Measurements from ENCODE around the gene VPS45. TPM values are rescaled to one million over a fixed set of nuclear protein-coding genes. Genes with fewer than 3 reads are reported as not detected.
"Not testable (repeated sequence)": the region's sequence is repeated elsewhere in the genome, so short reads cannot be mapped to it uniquely, and the experiment has no call there.

Gene VPS45
- 10 to 100 TPM; 36.1 to 40.0 TPM for total RNA-seq

- ChIA-PET CTCF (interaction anchor here (0.6 to 3.1 kb wide), 18 partner anchors 10 to 179 kb away, joined by 3 to 24 read pairs (median 4); partner anchors contain the start of gene PLEKHO1), POLR2A (interaction anchor here (0.7 to 3.0 kb wide), 10 partner anchors 25 to 180 kb away, joined by 3 to 35 read pairs (median 3); partner anchors contain the start of gene BOLA1)
- Mint-ChIP-seq H3K27me3 (ENCODE audit: low read depth) (no peaks in the 10 kb centered on the region), H3K4me1 (ENCODE audit: low read depth) (peaks cover 38% of the 10 kb centered on the region), H3K4me3 (peak within 1 kb of the TSS; percentile 95), H3K27ac (peak within 1 kb of the TSS; percentile 91), H3K9me3 (ENCODE audit: insufficient read depth) (no peaks in the 10 kb centered on the region), H3K36me3 (ENCODE audit: low read depth) (peaks cover 24% of the 10 kb centered on the region)
- DNase-seq (peak; percentile 90), ATAC-seq (peak; percentile 91)
These were observed at the start of gene VPS45 for GRCh38 chr1:150067184-150068108. Gene VPS45, plus strand, starts transcription at chr1:150067776. Its CDS starts 82 bp downstream, at chr1:150067858.

- H3K27me3 Mint-ChIP-seq (ENCODE audit: low read depth), result peaks cover under 1% of the 10 kb centered on the region
- CTCF ChIA-PET, result interaction anchor here (1.1 to 1.5 kb wide), 2 partner anchors 56 to 148 kb away, joined by 3 to 4 read pairs; no protein-coding TSS in a partner anchor
- DNase-seq, result no peak
- H3K4me3 Mint-ChIP-seq, result no peak overlapping the region
- POLR2A ChIA-PET, result interaction anchor here (1.8 kb wide), 1 partner anchor 132 kb away, joined by 4 read pairs; a partner anchor contains a TSS
- ATAC-seq, result no peak
- peaks cover 2% of the 10 kb centered on the region for H3K4me1 Mint-ChIP-seq (ENCODE audit: low read depth)
- H3K27ac Mint-ChIP-seq, result no peak overlapping the region
- H3K9me3 Mint-ChIP-seq (ENCODE audit: insufficient read depth), result no peaks in the 10 kb centered on the region
- H3K36me3 Mint-ChIP-seq (ENCODE audit: low read depth), result no peaks in the 10 kb centered on the region
These were observed 49.4 kb upstream of the VPS45 start for GRCh38 chr1:150018165-150018564.

GRCh38 chr1:150020711-150021110 lies 46.9 kb upstream of the VPS45 start:
- H3K4me1 Mint-ChIP-seq (ENCODE audit: low read depth), result no peaks in the 10 kb centered on the region
- no peaks in the 10 kb centered on the region for H3K36me3 Mint-ChIP-seq (ENCODE audit: low read depth)
- ATAC-seq, result no peak
- DNase-seq, result no peak
- peaks cover 13% of the 10 kb centered on the region for H3K27me3 Mint-ChIP-seq (ENCODE audit: low read depth)
- no peak overlapping the region for H3K4me3 Mint-ChIP-seq
- H3K27ac Mint-ChIP-seq, result no peak overlapping the region
- POLR2A ChIA-PET, result no interaction called here
- H3K9me3 Mint-ChIP-seq (ENCODE audit: insufficient read depth), result no peaks in the 10 kb centered on the region
- CTCF ChIA-PET, result no interaction called here

- no peaks in the 10 kb centered on the region for H3K36me3 Mint-ChIP-seq (ENCODE audit: low read depth)
- CTCF ChIA-PET, result no interaction called here
- no peaks in the 10 kb centered on the region for H3K4me1 Mint-ChIP-seq (ENCODE audit: low read depth)
- POLR2A ChIA-PET, result no interaction called here
- no peak overlapping the region for H3K27ac Mint-ChIP-seq
- DNase-seq, result no peak
- H3K4me3 Mint-ChIP-seq, result no peak overlapping the region
- ATAC-seq, result no peak
- no peaks in the 10 kb centered on the region for H3K9me3 Mint-ChIP-seq (ENCODE audit: insufficient read depth)
- peaks cover 13% of the 10 kb centered on the region for H3K27me3 Mint-ChIP-seq (ENCODE audit: low read depth)
These were observed 46.3 kb upstream of the VPS45 start for GRCh38 chr1:150021191-150021694.

- ATAC-seq (no peak), DNase-seq (no peak)
- H3K9me3 Mint-ChIP-seq (ENCODE audit: insufficient read depth), result no peaks in the 10 kb centered on the region
- no peak overlapping the region for H3K27ac Mint-ChIP-seq
- peaks cover 15% of the 10 kb centered on the region for H3K27me3 Mint-ChIP-seq (ENCODE audit: low read depth)
- ChIA-PET POLR2A (no interaction called here), CTCF (interaction anchor here (0.6 to 1.3 kb wide), 3 partner anchors 12 to 60 kb away, joined by 3 to 5 read pairs (median 3); partner anchors contain the start of gene OTUD7B)
- no peaks in the 10 kb centered on the region for H3K36me3 Mint-ChIP-seq (ENCODE audit: low read depth)
- H3K4me1 Mint-ChIP-seq (ENCODE audit: low read depth), result no peaks in the 10 kb centered on the region
- no peak overlapping the region for H3K4me3 Mint-ChIP-seq
These were observed 45.2 kb upstream of the VPS45 start for GRCh38 chr1:150022357-150022756.

GRCh38 chr1:150024156-150024555 lies 43.4 kb upstream of the VPS45 start:
- H3K4me3 Mint-ChIP-seq, result no peak overlapping the region
- DNase-seq (no peak), ATAC-seq (no peak)
- ChIA-PET CTCF (interaction anchor here (0.8 kb wide), 1 partner anchor 62 kb away, joined by 3 read pairs; no protein-coding TSS in a partner anchor), POLR2A (interaction anchor here (0.6 kb wide), 1 partner anchor 136 kb away, joined by 3 read pairs; a partner anchor contains a TSS)
- H3K4me1 Mint-ChIP-seq (ENCODE audit: low read depth), result no peaks in the 10 kb centered on the region
- H3K27ac Mint-ChIP-seq, result no peak overlapping the region
- H3K9me3 Mint-ChIP-seq (ENCODE audit: insufficient read depth), result no peaks in the 10 kb centered on the region
- H3K36me3 Mint-ChIP-seq (ENCODE audit: low read depth), result no peaks in the 10 kb centered on the region
- H3K27me3 Mint-ChIP-seq (ENCODE audit: low read depth), result peaks cover 15% of the 10 kb centered on the region

GRCh38 chr1:150028322-150028721 lies 39.3 kb upstream of the VPS45 start:
- Mint-ChIP-seq H3K4me3 (no peak overlapping the region), H3K27me3 (ENCODE audit: low read depth) (peaks cover 23% of the 10 kb centered on the region), H3K27ac (no peak overlapping the region), H3K9me3 (ENCODE audit: insufficient read depth) (no peaks in the 10 kb centered on the region), H3K4me1 (ENCODE audit: low read depth) (no peaks in the 10 kb centered on the region), H3K36me3 (ENCODE audit: low read depth) (no peaks in the 10 kb centered on the region)
- no peak for DNase-seq
- ChIA-PET CTCF (no interaction called here), POLR2A (no interaction called here)
- ATAC-seq, result no peak

GRCh38 chr1:150034336-150034735 lies 33.2 kb upstream of the VPS45 start:
- ChIA-PET POLR2A (no interaction called here), CTCF (interaction anchor here (0.9 to 1.0 kb wide), 2 partner anchors 17 to 37 kb away, joined by 3 read pairs; no protein-coding TSS in a partner anchor)
- DNase-seq (no peak), ATAC-seq (no peak)
- no peaks in the 10 kb centered on the region for H3K36me3 Mint-ChIP-seq (ENCODE audit: low read depth)
- H3K4me1 Mint-ChIP-seq (ENCODE audit: low read depth), result no peaks in the 10 kb centered on the region
- H3K27me3 Mint-ChIP-seq (ENCODE audit: low read depth), result peaks cover 10% of the 10 kb centered on the region
- no peak overlapping the region for H3K27ac Mint-ChIP-seq
- no peak overlapping the region for H3K4me3 Mint-ChIP-seq
- H3K9me3 Mint-ChIP-seq (ENCODE audit: insufficient read depth), result no peaks in the 10 kb centered on the region

GRCh38 chr1:150049926-150050325 lies 17.6 kb upstream of the VPS45 start:
- no peak overlapping the region for H3K27ac Mint-ChIP-seq
- H3K9me3 Mint-ChIP-seq (ENCODE audit: insufficient read depth), result no peaks in the 10 kb centered on the region
- no peaks in the 10 kb centered on the region for H3K36me3 Mint-ChIP-seq (ENCODE audit: low read depth)
- peaks cover 6% of the 10 kb centered on the region for H3K4me1 Mint-ChIP-seq (ENCODE audit: low read depth)
- peaks cover 7% of the 10 kb centered on the region for H3K27me3 Mint-ChIP-seq (ENCODE audit: low read depth)
- no peak for DNase-seq
- POLR2A ChIA-PET, result interaction anchor here (1.0 to 2.8 kb wide), 2 partner anchors 88 to 162 kb away, joined by 3 to 20 read pairs; a partner anchor contains a TSS
- no peak overlapping the region for H3K4me3 Mint-ChIP-seq
- CTCF ChIA-PET, result interaction anchor here (0.6 to 2.8 kb wide), 9 partner anchors 23 to 164 kb away, joined by 3 to 30 read pairs (median 3); a partner anchor contains a TSS
- ATAC-seq, result no peak

GRCh38 chr1:150051089-150051373 lies 16.5 kb upstream of the VPS45 start:
- no peak overlapping the region for H3K4me3 Mint-ChIP-seq
- ATAC-seq, result no peak
- ChIA-PET CTCF (interaction anchor here (1.0 to 2.8 kb wide), 8 partner anchors 14 to 686 kb away, joined by 3 to 30 read pairs (median 5); partner anchors contain the start of gene OTUD7B), POLR2A (interaction anchor here (1.0 to 2.8 kb wide), 4 partner anchors 42 to 164 kb away, joined by 3 to 20 read pairs (median 4); a partner anchor contains a TSS)
- DNase-seq, result no peak
- no peaks in the 10 kb centered on the region for H3K9me3 Mint-ChIP-seq (ENCODE audit: insufficient read depth)
- H3K36me3 Mint-ChIP-seq (ENCODE audit: low read depth), result no peaks in the 10 kb centered on the region
- H3K27ac Mint-ChIP-seq, result no peak overlapping the region
- H3K27me3 Mint-ChIP-seq (ENCODE audit: low read depth), result peaks cover 11% of the 10 kb centered on the region
- H3K4me1 Mint-ChIP-seq (ENCODE audit: low read depth), result peaks cover 6% of the 10 kb centered on the region

- H3K4me3 Mint-ChIP-seq; H3K36me3 Mint-ChIP-seq (ENCODE audit: low read depth): not testable (repeated sequence)
- POLR2A ChIA-PET, result interaction anchor here (2.8 kb wide), 1 partner anchor 164 kb away, joined by 20 read pairs; a partner anchor contains a TSS
These were observed 15.6 kb upstream of the VPS45 start for GRCh38 chr1:150051905-150052412.

More at GRCh38 chr1:150051905-150052412, 15.6 kb upstream of the VPS45 start:
- CTCF ChIA-PET, result interaction anchor here (0.8 to 2.8 kb wide), 5 partner anchors 15 to 164 kb away, joined by 3 to 30 read pairs (median 5); partner anchors contain the start of gene OTUD7B
- H3K9me3 Mint-ChIP-seq (ENCODE audit: insufficient read depth); H3K27ac Mint-ChIP-seq; DNase-seq; ATAC-seq; H3K4me1 Mint-ChIP-seq (ENCODE audit: low read depth): not testable (repeated sequence)
- peaks cover 11% of the 10 kb centered on the region for H3K27me3 Mint-ChIP-seq (ENCODE audit: low read depth)
